ENCODE measurements around the gene VWA5B2.

The VWA5B2 gene

GRCh38 chr3:184282941-184283340 is 53.6 kb downstream of the VWA5B2 start:
- DNase-seq = no peak

- DNase-seq = no peak
These were observed 54.3 kb downstream of the VWA5B2 start for GRCh38 chr3:184283681-184284080.

- DNase-seq = peak; percentile 90
These were observed 55.3 kb downstream of the VWA5B2 start for GRCh38 chr3:184284696-184285095.

- DNase-seq = peak; percentile 92
These were observed 60.1 kb downstream of the VWA5B2 start for GRCh38 chr3:184289426-184289938.

- no peak for DNase-seq
These were observed 60.9 kb downstream of the VWA5B2 start for GRCh38 chr3:184290331-184290730.

- DNase-seq = no peak
These were observed 61.8 kb downstream of the VWA5B2 start for GRCh38 chr3:184291044-184291737.
